Neural cell (in vitro differentiated cells): Measurements from ENCODE around the gene RNU6-1. TPM values are rescaled to one million over a fixed set of nuclear protein-coding genes. Genes with fewer than 3 reads are reported as not detected.

Experiments used
- H2AFZ ChIP-seq: fragments of 200-600, 300-800 bp; sonication (generic), shearing (Covaris generic); 2 replicates; pipeline ENCODE4 v1.6.0; 2014; ENCODE audit warnings: low read depth, mild to moderate bottlenecking, antibody characterized with exemption, low read length, moderate library complexity
- H3F3A ChIP-seq: fragments of 200-600 bp; shearing (Covaris generic); 2 replicates; pipeline ENCODE4 v1.6.1; 2016; ENCODE audit warnings: mild to moderate bottlenecking, moderate library complexity, mixed read lengths, antibody characterized with exemption, low read length; ENCODE audit not compliant: insufficient read depth, poor library complexity, severe bottlenecking
- H3K27ac ChIP-seq: fragments of 200-600, 300-800 bp; sonication (generic), shearing (Covaris generic); 2 replicates; pipeline ENCODE4 v1.5.1; 2014; ENCODE audit warnings: mild to moderate bottlenecking, low read length, moderate library complexity
- H3K27me3 ChIP-seq: fragments of 300-800, 200-600 bp; sonication (generic), shearing (Covaris generic); 2 replicates; pipeline ENCODE4 v1.6.0; 2014; ENCODE audit warnings: mild to moderate bottlenecking, low read depth, low read length, moderate library complexity; ENCODE audit not compliant: insufficient read depth
- H3K36me3 ChIP-seq: fragments of 300-800, 200-600 bp; sonication (generic), shearing (Covaris generic); 2 replicates; pipeline ENCODE4 v1.5.1; 2014; ENCODE audit warnings: mild to moderate bottlenecking, antibody characterized with exemption, low read length, moderate library complexity; ENCODE audit not compliant: insufficient read depth
- H3K4me2 ChIP-seq: fragments of 300-800, 200-600 bp; sonication (generic), shearing (Covaris generic); 2 replicates; pipeline ENCODE4 v1.6.0; 2014; ENCODE audit warnings: mild to moderate bottlenecking, low read length
- H3K4me3 ChIP-seq: fragments of 300-800, 200-600 bp; sonication (generic), shearing (Covaris generic); 2 replicates; pipeline ENCODE4 v1.5.1; 2014; ENCODE audit warnings: mild to moderate bottlenecking, low read length, moderate library complexity
- H3K79me2 ChIP-seq: fragments of 200-600 bp; shearing (Covaris generic); replicated peaks from 2 replicates; pipeline ENCODE4 v1.6.0; 2014; ENCODE audit warnings: mild to moderate bottlenecking, low read length, moderate library complexity; ENCODE audit not compliant: insufficient read depth
- H3K9ac ChIP-seq: fragments of 300-800, 200-600 bp; sonication (generic), shearing (Covaris generic); 2 replicates; pipeline ENCODE4 v1.6.1; 2016; ENCODE audit warnings: mild to moderate bottlenecking, low read length, mixed read lengths
- H3K9me2 ChIP-seq: fragments of 200-600 bp; shearing (Covaris generic); 2 replicates; pipeline ENCODE4 v1.6.1; 2016; ENCODE audit warnings: mild to moderate bottlenecking, low read length, mixed read lengths; ENCODE audit not compliant: insufficient read depth
- H3K9me3 ChIP-seq: fragments of 200-600, 300-800 bp; sonication (generic), shearing (Covaris generic); 2 replicates; pipeline ENCODE4 v1.6.1; 2016; ENCODE audit warnings: mild to moderate bottlenecking, mixed run types, low read length, moderate library complexity, mixed read lengths
- H4K20me1 ChIP-seq: fragments of 200-600 bp; shearing (Covaris generic); 2 replicates; pipeline ENCODE4 v1.6.1; 2016; ENCODE audit warnings: mild to moderate bottlenecking, mixed run types; ENCODE audit not compliant: insufficient read depth
- EP300 ChIP-seq: fragments of 450-650 bp; conservative IDR thresholded peaks from 2 replicates; pipeline ENCODE4 v1.6.1; 2014; ENCODE audit warnings: antibody characterized with exemption, mild to moderate bottlenecking, moderate library complexity; ENCODE audit not compliant: poor library complexity, severe bottlenecking
- EZH2 ChIP-seq: fragments of 200-600, 300-800 bp; shearing (Covaris generic), sonication (generic); IDR thresholded peaks from 2 replicates; pipeline ENCODE4 v1.6.1; 2014; ENCODE audit warnings: antibody characterized with exemption, low read length, borderline replicate concordance, mild to moderate bottlenecking; ENCODE audit not compliant: insufficient read depth, poor library complexity, severe bottlenecking
- MXI1 ChIP-seq: fragments of 450-650 bp; conservative IDR thresholded peaks from 2 replicates; pipeline ENCODE4 v1.6.1; 2014; ENCODE audit warnings: antibody characterized with exemption, mild to moderate bottlenecking; ENCODE audit not compliant: poor library complexity, severe bottlenecking
- POLR2AphosphoS5 ChIP-seq: IDR thresholded peaks from 2 replicates; pipeline ENCODE4 v1.6.1; 2012
- RAD21 ChIP-seq: fragments of 450-650 bp; conservative IDR thresholded peaks from 2 replicates; pipeline ENCODE4 v1.6.1; 2014; ENCODE audit warnings: antibody characterized with exemption, mild to moderate bottlenecking, moderate library complexity
- SMC3 ChIP-seq: fragments of 450-650 bp; conservative IDR thresholded peaks from 2 replicates; pipeline ENCODE4 v1.6.1; 2014; ENCODE audit warnings: antibody characterized with exemption, mild to moderate bottlenecking, moderate library complexity; ENCODE audit not compliant: poor library complexity
- TAF1 ChIP-seq: IDR thresholded peaks from 2 replicates; pipeline ENCODE4 v1.6.1; 2012; ENCODE audit warnings: low read depth
- polyA plus RNA-seq: library from polyadenylated mRNA; depleted of rRNA; stranded (reverse); fragments of >200 nt; gene quantifications from 2 replicates; pipeline ENCODE4 v1.2.3, GENCODE V29; 2014
- TF ChIP-seq, protein P1 (sequence below): fragments of 450-650 bp; IDR thresholded peaks from 2 replicates; pipeline ENCODE4 v1.5.1; 2014; ENCODE audit warnings: antibody characterized with exemption, mild to moderate bottlenecking, moderate library complexity; ENCODE audit not compliant: poor library complexity, severe bottlenecking
- TF ChIP-seq, protein P2 (sequence below): IDR thresholded peaks from 2 replicates; pipeline ENCODE4 v1.6.1; 2012; ENCODE audit warnings: borderline replicate concordance

RNU6-1 gene
- polyA plus RNA-seq, 1 donor from 2014 or later = not detected

DNA sequence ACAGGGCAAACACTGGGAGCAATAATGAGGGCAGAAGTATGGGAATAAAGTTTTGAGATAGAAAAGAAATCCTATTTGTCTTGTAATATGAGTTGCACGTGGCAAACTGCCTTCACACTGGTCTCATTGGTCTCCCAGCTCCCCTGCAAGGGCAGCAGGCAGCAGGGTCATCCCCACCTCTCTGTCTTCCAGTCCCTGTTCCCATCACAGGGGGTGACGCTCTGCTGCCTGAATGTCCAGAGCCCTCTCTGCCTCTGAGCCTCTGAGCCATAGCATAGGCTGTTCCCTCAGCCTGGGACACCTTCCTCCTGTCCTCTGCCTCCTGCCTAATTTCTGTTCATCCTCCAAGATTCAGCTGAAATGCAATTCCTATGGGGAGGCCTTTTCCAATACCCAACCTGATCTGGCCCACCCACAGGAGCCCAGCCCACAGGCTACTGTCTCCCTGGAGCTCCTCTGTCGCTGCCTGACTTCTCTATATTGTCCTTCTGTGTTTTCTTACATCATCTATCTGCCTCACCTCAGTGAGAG is 26.7 kb downstream of the RNU6-1 start:
- Histone ChIP-seq H3K9me2 (no peaks in the 10 kb centered on the region), H3F3A (no peaks in the 10 kb centered on the region), H3K27me3 (peaks cover under 1% of the 10 kb centered on the region), H3K9ac (no peak overlapping the region), H3K79me2 (no peaks in the 10 kb centered on the region), H3K9me3 (peaks cover 15% of the 10 kb centered on the region), H2AFZ (no peak overlapping the region), H4K20me1 (no peaks in the 10 kb centered on the region), H3K4me3 (no peak overlapping the region), H3K36me3 (no peaks in the 10 kb centered on the region), H3K4me2 (no peak overlapping the region), H3K27ac (no peak overlapping the region)
- TF ChIP-seq SMC3 (no peak), POLR2AphosphoS5 (no peak)
- TF ChIP-seq, protein P1, sequence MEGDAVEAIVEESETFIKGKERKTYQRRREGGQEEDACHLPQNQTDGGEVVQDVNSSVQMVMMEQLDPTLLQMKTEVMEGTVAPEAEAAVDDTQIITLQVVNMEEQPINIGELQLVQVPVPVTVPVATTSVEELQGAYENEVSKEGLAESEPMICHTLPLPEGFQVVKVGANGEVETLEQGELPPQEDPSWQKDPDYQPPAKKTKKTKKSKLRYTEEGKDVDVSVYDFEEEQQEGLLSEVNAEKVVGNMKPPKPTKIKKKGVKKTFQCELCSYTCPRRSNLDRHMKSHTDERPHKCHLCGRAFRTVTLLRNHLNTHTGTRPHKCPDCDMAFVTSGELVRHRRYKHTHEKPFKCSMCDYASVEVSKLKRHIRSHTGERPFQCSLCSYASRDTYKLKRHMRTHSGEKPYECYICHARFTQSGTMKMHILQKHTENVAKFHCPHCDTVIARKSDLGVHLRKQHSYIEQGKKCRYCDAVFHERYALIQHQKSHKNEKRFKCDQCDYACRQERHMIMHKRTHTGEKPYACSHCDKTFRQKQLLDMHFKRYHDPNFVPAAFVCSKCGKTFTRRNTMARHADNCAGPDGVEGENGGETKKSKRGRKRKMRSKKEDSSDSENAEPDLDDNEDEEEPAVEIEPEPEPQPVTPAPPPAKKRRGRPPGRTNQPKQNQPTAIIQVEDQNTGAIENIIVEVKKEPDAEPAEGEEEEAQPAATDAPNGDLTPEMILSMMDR = no peak

DNA sequence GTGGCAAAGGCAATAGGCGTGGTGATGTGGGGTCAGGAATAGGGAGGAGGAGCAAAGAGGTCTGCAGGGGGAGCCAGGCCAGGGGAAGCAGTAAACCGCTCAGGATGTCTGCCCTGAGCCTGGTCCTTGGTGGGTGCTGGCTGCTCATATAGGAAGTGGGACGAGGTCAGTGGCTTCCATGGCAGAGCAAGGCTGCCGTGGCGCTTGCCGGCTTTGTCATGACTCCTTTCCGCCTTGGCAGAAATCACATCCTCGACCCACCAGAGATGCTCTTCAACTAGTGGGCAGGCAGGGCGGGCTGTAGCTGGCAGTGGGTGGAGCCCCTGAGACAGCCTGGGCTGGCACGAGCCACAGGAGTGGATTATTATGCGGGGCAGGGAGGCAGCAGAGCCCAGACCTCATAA is 27.6 kb downstream of the RNU6-1 start:
- Histone ChIP-seq H3K4me2 (no peak overlapping the region), H4K20me1 (no peaks in the 10 kb centered on the region), H3K27ac (no peak overlapping the region), H3K36me3 (no peaks in the 10 kb centered on the region), H2AFZ (no peak overlapping the region), H3K27me3 (no peaks in the 10 kb centered on the region), H3K9me3 (peaks cover 15% of the 10 kb centered on the region), H3K79me2 (no peaks in the 10 kb centered on the region), H3K9ac (no peak overlapping the region), H3K9me2 (no peaks in the 10 kb centered on the region), H3K4me3 (no peak overlapping the region), H3F3A (no peaks in the 10 kb centered on the region)
- no peak for TF ChIP-seq EP300
- TF ChIP-seq, protein P1 = no peak
- TF ChIP-seq SMC3 = no peak
- no peak for TF ChIP-seq EZH2
- TF ChIP-seq TAF1 = no peak
- TF ChIP-seq, protein P2, sequence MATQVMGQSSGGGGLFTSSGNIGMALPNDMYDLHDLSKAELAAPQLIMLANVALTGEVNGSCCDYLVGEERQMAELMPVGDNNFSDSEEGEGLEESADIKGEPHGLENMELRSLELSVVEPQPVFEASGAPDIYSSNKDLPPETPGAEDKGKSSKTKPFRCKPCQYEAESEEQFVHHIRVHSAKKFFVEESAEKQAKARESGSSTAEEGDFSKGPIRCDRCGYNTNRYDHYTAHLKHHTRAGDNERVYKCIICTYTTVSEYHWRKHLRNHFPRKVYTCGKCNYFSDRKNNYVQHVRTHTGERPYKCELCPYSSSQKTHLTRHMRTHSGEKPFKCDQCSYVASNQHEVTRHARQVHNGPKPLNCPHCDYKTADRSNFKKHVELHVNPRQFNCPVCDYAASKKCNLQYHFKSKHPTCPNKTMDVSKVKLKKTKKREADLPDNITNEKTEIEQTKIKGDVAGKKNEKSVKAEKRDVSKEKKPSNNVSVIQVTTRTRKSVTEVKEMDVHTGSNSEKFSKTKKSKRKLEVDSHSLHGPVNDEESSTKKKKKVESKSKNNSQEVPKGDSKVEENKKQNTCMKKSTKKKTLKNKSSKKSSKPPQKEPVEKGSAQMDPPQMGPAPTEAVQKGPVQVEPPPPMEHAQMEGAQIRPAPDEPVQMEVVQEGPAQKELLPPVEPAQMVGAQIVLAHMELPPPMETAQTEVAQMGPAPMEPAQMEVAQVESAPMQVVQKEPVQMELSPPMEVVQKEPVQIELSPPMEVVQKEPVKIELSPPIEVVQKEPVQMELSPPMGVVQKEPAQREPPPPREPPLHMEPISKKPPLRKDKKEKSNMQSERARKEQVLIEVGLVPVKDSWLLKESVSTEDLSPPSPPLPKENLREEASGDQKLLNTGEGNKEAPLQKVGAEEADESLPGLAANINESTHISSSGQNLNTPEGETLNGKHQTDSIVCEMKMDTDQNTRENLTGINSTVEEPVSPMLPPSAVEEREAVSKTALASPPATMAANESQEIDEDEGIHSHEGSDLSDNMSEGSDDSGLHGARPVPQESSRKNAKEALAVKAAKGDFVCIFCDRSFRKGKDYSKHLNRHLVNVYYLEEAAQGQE = no peak
- TF ChIP-seq RAD21 = no peak
- TF ChIP-seq POLR2AphosphoS5 = no peak
- no peak for TF ChIP-seq MXI1
